Memory B cell (primary cell): ENCODE results near the gene PRSS53.
A peak's percentile ranks its signal among the peaks of the same experiment; 100 is the strongest.

Source experiments
- ATAC-seq: fragments of 150-1000 bp; cut with Tn5 transposase; 2 replicates; pipeline ENCODE4 v1.10.0; 2021; ENCODE audit warnings: low read depth, mild to moderate bottlenecking, moderate library complexity
- DNase-seq, 2 donors: peaks; one replicate each; pipeline ENCODE4 v3.0.0; 2022; ENCODE audit warnings: low spot score in 2 of 2
- H3K27ac Mint-ChIP-seq: one replicate; pipeline ENCODE4 v1.8.0; 2022; ENCODE audit warnings: mild to moderate bottlenecking, moderate library complexity, mixed read lengths
- H3K27me3 Mint-ChIP-seq: one replicate; pipeline ENCODE4 v1.8.0; 2022; ENCODE audit warnings: mixed read lengths
- H3K36me3 Mint-ChIP-seq: one replicate; pipeline ENCODE4 v1.8.0; 2022; ENCODE audit warnings: mild to moderate bottlenecking, mixed read lengths
- H3K4me1 Mint-ChIP-seq: one replicate; pipeline ENCODE4 v1.8.0; 2022; ENCODE audit warnings: mixed read lengths
- H3K4me3 Mint-ChIP-seq: one replicate; pipeline ENCODE4 v1.8.0; 2022; ENCODE audit warnings: mild to moderate bottlenecking, moderate library complexity, mixed read lengths
- H3K9me3 Mint-ChIP-seq: one replicate; pipeline ENCODE4 v1.8.0; 2022; ENCODE audit warnings: mixed read lengths

The PRSS53 gene

DNA sequence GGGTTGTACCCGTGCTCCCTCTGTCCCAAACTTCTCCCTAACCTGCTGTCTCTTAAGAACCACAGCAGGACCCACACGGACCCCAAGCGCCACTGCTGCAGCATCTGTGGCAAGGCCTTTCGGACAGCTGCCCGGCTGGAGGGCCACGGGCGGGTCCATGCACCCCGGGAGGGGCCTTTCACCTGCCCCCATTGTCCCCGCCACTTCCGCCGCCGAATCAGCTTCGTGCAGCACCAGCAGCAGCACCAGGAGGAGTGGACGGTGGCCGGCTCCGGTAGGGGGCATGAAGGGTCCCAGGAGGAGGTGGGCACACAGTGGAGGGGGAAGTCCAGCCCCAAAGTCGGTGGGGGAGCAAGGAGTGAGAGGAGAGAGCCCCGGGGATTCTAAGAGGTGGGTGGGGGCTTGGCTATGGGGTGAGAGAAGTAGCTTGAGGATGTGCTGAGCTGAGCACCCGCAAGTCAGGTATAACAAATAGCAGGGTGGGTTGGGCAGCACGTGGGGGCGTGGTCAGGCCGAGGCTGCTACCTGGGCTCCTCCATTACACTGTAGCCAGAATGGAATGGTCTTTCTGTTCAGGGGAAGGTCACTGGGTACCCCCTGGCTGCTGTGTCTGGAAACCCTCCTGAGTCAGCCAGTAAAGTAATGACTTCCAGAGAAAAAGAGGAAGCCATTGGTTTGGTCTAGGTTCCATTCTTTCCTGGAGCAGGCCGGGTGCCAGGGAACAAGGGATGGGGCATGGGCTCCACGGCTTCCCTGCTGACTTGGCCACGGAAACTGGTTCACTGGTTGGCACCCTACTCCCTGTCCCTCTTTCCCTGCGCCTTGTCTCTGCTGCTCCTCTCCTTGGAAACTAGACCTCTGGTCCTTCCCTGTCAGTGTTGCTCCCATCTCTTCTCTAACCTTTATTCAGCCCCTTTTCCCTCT lies 7.1 kb downstream of the PRSS53 start:
- ATAC-seq (no peak), DNase-seq (no peak)
- Mint-ChIP-seq H3K9me3 (no peaks in the 10 kb centered on the region), H3K4me1 (peaks cover 14% of the 10 kb centered on the region), H3K27ac (peak overlapping the region; percentile 77), H3K4me3 (no peak overlapping the region), H3K36me3 (peaks cover 21% of the 10 kb centered on the region), H3K27me3 (no peaks in the 10 kb centered on the region)

DNA sequence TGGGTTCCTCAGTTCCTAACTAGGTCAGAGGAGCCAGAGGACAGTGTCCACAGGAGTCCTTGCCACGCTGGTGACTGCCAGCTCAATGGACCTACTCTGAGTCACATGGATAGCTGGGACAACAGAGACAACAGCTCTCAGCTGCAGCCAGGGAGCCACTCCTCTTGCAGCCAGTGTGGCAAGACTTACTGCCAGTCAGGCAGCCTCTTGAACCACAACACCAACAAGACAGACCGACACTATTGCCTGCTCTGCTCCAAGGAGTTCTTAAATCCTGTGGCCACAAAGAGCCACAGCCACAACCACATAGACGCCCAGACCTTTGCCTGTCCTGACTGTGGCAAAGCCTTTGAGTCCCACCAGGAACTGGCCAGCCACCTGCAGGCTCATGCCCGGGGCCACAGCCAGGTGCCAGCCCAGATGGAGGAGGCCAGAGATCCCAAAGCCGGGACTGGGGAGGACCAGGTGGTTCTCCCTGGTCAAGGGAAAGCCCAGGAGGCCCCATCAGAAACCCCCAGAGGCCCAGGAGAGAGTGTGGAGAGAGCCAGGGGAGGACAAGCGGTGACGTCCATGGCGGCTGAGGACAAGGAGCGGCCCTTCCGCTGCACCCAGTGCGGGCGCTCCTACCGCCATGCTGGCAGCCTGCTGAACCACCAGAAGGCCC lies 7.9 kb downstream of the PRSS53 start:
- Mint-ChIP-seq H3K4me3 (no peak overlapping the region), H3K27me3 (no peaks in the 10 kb centered on the region), H3K36me3 (peaks cover 18% of the 10 kb centered on the region), H3K4me1 (peaks cover 18% of the 10 kb centered on the region), H3K27ac (no peak overlapping the region), H3K9me3 (no peaks in the 10 kb centered on the region)
- DNase-seq (no peak), ATAC-seq (no peak)

DNA sequence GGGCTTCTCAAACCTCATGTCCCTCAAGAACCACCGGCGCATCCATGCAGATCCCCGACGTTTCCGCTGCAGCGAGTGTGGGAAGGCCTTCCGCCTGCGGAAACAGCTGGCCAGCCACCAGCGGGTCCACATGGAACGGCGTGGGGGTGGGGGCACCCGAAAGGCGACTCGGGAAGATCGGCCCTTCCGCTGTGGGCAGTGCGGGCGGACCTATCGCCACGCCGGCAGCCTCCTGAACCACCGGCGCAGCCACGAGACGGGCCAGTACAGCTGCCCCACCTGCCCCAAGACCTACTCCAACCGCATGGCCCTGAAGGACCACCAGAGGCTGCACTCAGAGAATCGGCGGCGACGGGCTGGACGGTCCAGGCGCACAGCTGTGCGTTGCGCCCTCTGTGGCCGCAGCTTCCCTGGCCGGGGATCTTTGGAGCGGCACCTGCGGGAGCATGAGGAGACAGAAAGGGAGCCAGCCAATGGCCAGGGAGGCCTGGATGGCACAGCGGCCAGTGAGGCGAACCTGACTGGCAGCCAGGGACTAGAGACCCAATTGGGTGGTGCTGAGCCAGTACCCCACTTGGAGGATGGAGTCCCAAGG lies 8.6 kb downstream of the PRSS53 start:
- Mint-ChIP-seq H3K4me1 (peaks cover 18% of the 10 kb centered on the region), H3K4me3 (no peak overlapping the region), H3K9me3 (no peaks in the 10 kb centered on the region), H3K27ac (peak overlapping the region; percentile 47), H3K27me3 (no peaks in the 10 kb centered on the region), H3K36me3 (peaks cover 18% of the 10 kb centered on the region)
- ATAC-seq (no peak), DNase-seq (no peak)

DNA sequence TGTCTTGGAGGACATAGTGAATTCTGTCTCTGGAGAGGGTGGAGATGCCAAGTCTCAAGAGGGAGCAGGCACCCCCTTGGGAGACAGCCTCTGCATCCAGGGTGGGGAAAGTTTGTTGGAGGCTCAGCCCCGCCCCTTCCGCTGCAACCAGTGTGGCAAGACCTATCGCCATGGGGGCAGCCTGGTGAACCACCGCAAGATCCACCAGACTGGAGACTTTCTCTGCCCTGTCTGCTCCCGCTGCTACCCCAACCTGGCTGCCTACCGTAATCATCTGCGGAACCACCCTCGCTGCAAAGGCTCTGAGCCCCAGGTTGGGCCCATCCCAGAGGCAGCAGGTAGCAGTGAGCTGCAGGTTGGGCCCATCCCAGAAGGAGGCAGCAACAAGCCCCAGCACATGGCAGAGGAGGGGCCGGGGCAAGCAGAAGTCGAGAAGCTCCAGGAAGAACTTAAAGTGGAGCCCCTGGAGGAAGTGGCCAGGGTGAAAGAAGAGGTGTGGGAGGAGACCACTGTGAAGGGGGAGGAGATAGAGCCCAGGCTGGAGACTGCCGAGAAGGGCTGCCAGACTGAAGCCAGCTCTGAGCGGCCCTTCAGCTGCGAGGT lies 9.3 kb downstream of the PRSS53 start:
- Mint-ChIP-seq H3K9me3 (no peaks in the 10 kb centered on the region), H3K27ac (no peak overlapping the region), H3K27me3 (no peaks in the 10 kb centered on the region), H3K4me3 (no peak overlapping the region), H3K36me3 (peaks cover 18% of the 10 kb centered on the region), H3K4me1 (peaks cover 24% of the 10 kb centered on the region)
- ATAC-seq (no peak), DNase-seq (no peak)

DNA sequence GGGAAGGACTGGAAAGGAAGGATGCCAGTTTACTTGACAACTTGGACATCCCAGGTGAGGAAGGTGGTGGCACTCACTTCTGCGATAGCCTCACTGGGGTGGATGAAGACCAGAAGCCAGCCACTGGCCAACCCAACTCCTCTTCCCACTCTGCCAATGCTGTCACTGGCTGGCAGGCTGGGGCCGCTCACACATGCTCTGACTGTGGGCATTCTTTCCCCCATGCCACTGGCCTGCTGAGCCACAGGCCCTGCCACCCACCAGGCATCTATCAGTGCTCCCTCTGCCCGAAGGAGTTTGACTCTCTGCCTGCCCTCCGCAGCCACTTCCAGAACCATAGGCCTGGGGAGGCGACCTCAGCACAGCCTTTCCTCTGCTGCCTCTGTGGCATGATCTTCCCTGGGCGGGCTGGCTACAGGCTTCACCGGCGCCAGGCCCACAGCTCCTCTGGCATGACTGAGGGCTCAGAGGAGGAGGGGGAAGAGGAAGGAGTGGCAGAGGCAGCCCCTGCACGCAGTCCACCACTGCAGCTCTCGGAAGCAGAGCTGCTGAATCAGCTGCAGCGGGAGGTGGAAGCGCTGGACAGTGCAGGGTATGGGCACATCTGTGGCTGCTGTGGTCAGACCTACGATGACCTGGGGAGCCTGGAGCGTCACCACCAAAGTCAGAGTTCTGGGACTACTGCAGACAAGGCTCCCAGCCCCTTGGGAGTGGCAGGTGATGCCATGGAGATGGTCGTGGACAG lies 10.0 kb downstream of the PRSS53 start:
- no peak for ATAC-seq
- no peak for DNase-seq
- no peaks in the 10 kb centered on the region for H3K27me3 Mint-ChIP-seq
- H3K27ac Mint-ChIP-seq, result no peak overlapping the region
- no peaks in the 10 kb centered on the region for H3K9me3 Mint-ChIP-seq
- H3K36me3 Mint-ChIP-seq, result peaks cover 18% of the 10 kb centered on the region
- no peak overlapping the region for H3K4me3 Mint-ChIP-seq
- peaks cover 25% of the 10 kb centered on the region for H3K4me1 Mint-ChIP-seq

DNA sequence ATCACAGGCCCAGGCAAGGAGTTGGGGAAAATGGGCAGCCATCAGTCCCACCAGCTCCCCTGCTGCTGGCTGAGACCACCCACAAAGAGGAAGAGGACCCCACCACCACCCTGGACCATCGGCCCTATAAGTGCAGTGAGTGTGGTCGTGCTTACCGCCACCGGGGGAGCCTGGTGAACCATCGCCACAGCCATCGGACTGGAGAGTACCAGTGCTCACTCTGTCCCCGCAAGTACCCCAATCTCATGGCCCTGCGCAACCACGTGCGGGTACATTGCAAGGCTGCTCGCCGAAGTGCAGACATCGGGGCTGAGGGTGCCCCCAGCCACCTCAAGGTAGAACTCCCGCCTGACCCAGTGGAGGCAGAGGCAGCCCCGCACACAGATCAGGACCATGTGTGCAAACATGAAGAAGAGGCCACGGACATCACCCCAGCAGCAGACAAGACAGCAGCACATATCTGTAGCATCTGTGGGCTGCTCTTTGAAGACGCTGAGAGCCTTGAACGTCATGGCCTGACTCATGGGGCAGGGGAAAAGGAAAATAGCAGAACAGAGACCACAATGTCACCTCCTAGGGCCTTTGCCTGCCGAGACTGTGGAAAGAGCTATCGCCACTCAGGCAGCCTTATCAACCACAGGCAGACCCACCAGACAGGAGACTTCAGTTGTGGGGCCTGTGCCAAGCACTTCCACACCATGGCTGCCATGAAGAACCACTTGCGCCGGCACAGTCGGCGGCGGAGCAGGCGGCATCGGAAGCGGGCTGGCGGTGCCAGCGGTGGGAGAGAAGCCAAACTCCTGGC lies 10.9 kb downstream of the PRSS53 start:
- Mint-ChIP-seq H3K9me3 (no peaks in the 10 kb centered on the region), H3K4me1 (peaks cover 27% of the 10 kb centered on the region), H3K4me3 (no peak overlapping the region), H3K36me3 (peaks cover 18% of the 10 kb centered on the region), H3K27ac (no peak overlapping the region), H3K27me3 (no peaks in the 10 kb centered on the region)
- DNase-seq, result no peak
- no peak for ATAC-seq

DNA sequence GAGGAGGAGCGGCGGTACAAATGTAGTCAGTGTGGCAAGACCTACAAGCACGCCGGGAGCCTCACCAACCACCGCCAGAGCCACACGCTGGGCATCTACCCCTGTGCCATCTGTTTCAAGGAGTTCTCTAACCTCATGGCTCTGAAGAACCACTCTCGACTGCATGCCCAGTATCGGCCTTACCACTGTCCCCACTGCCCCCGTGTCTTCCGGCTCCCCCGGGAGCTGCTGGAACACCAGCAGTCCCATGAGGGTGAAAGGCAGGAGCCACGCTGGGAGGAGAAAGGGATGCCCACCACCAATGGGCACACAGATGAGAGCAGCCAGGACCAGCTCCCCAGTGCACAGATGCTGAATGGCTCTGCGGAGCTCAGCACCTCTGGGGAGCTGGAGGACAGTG lies 11.7 kb downstream of the PRSS53 start:
- ATAC-seq (no peak), DNase-seq (no peak)
- no peak overlapping the region for H3K4me3 Mint-ChIP-seq
- peaks cover 31% of the 10 kb centered on the region for H3K4me1 Mint-ChIP-seq
- H3K36me3 Mint-ChIP-seq, result peaks cover 15% of the 10 kb centered on the region
- no peaks in the 10 kb centered on the region for H3K9me3 Mint-ChIP-seq
- H3K27ac Mint-ChIP-seq, result no peak overlapping the region
- H3K27me3 Mint-ChIP-seq, result no peaks in the 10 kb centered on the region

DNA sequence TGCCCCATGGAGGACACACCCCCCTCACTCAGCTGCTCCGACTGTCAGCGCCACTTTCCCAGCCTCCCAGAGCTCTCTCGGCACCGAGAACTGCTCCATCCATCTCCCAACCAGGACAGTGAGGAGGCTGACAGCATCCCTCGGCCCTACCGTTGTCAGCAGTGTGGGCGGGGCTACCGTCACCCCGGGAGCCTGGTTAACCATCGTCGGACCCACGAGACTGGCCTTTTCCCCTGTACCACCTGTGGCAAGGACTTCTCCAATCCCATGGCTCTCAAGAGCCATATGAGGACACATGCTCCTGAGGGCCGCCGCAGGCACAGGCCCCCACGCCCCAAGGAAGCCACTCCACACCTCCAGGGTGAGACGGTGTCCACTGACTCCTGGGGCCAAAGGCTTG lies 12.4 kb downstream of the PRSS53 start:
- peaks cover 15% of the 10 kb centered on the region for H3K36me3 Mint-ChIP-seq
- ATAC-seq (no peak), DNase-seq (no peak)
- peaks cover 32% of the 10 kb centered on the region for H3K4me1 Mint-ChIP-seq
- H3K9me3 Mint-ChIP-seq, result no peaks in the 10 kb centered on the region
- no peaks in the 10 kb centered on the region for H3K27me3 Mint-ChIP-seq
- H3K27ac Mint-ChIP-seq, result no peak overlapping the region
- no peak overlapping the region for H3K4me3 Mint-ChIP-seq

DNA sequence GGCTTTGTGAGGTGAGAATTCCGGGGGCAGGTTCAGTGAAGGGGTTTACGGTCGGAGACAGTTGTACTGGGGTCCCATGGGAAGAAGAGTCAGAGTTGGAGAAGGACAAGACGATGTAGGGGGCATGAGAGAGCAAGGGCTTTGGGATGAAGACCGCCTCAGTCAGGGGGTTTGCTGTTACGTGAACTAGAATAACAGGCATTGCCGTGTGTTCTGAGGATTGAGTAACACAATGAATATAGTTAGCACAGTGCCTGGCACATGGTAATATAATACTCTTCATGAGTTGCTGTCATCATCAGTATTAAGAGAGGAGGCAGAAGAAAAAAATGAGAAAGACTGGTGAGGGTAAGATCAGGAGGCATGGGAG lies 13.9 kb downstream of the PRSS53 start:
- no peaks in the 10 kb centered on the region for H3K27me3 Mint-ChIP-seq
- H3K27ac Mint-ChIP-seq, result peak overlapping the region; percentile 95
- no peaks in the 10 kb centered on the region for H3K9me3 Mint-ChIP-seq
- ATAC-seq (no peak), DNase-seq (no peak)
- H3K36me3 Mint-ChIP-seq, result peaks cover 13% of the 10 kb centered on the region
- peak overlapping the region; percentile 93 for H3K4me3 Mint-ChIP-seq
- H3K4me1 Mint-ChIP-seq, result peaks cover 28% of the 10 kb centered on the region

DNA sequence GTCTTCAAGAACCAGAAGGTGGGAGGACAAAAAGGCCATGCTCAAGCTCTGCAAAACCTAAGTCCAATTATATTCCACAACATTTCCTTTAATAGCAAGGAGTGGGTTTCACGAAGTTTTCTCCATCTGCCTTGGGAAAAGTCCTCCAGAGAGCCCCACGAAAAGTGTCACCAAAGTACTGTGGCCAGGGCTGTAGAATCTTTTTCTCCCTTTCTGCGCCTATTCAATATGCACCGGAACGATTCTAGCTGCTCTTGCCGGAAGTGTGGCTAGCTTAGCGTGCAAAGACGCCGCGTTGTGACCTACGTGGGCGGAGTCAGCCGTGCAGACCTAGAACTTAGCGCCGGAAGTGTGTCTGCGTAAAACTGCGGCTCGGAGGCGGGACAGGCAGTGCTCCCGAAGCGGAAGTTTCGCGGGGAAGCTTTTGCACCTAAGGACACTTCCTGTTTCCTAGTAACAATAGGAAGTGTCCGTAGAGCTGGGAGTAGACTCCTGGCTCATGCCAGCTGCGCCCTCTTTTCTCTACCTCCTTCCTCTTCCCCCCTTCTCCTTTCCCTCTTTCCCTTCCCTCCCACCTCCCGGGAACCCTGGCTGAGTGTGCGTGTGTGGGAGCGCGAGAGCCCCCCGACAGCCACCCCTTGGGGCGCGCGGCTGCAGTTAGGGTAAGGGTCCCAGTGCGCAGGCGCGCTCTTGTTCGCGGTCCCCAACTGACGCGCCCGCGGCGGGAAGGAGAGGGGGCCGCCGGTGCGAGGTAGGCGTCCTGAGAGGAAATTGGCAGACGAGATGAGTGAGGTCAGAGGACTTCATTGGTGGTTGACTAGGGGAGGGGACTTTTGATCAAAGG lies 14.6 kb downstream of the PRSS53 start, which contains the start of the genes ZNF646 and ZNF668:
Gene ZNF646 (plus strand): TSS at position 453 of the 844 bp plus-strand sequence. CDS start 1,903 bp downstream, outside the sequence.
Gene ZNF668 (minus strand): TSS at position 271 of the 844 bp plus-strand sequence. CDS start 9,781 bp downstream, outside the sequence.
- peaks cover 29% of the 10 kb centered on the region for H3K4me1 Mint-ChIP-seq
- peak within 1 kb of the TSS; percentile 95 for H3K4me3 Mint-ChIP-seq
- ATAC-seq (peak; percentile 86), DNase-seq (peak; percentile 86 to 94)
- H3K27me3 Mint-ChIP-seq, result no peaks in the 10 kb centered on the region
- H3K36me3 Mint-ChIP-seq, result peaks cover 14% of the 10 kb centered on the region
- peak within 1 kb of the TSS; percentile 95 for H3K27ac Mint-ChIP-seq
- H3K9me3 Mint-ChIP-seq, result no peaks in the 10 kb centered on the region

DNA sequence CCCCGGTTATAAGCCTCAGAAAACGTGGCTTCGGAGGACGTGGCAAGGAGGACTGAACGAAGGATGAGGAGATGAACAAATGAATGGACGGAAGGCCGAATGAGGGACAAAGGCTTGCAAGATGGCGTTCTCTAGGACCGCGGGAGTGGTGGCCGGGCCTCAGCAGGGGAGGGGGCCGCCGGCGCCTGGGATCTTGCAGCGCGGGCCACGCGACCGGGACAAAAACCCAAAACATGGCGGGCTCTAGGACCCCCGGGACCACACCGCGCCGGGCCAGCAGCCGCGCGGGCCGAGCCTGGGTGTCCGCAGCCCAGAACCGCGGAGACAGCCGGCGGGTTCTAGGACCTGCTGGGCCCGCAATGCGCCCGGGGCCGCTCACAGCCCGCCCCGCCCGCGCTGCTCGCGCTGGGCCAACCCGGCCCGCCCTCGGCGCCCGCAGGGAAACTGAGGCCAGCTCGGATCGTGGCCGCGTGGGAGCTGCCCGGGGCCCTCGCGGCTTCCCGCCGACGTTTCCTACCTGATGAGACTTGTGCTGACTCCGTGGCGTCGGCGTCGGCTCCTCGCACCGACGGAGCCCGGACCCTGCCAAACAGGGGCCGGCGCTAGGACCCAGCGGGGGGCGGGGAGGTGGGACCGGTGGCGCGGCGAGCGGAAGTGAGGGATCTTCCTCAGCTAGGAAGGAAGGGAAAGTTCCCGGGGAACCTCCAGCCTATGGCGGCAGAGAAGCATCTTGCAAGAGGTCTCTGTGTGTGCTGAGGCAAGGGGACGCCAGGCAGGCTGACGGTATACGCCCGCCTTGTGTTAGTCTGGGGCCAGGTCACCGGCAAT lies 15.4 kb downstream of the PRSS53 start:
- peak overlapping the region; percentile 95 for H3K4me3 Mint-ChIP-seq
- peak overlapping the region; percentile 95 for H3K27ac Mint-ChIP-seq
- ATAC-seq, result peak; percentile 55
- H3K27me3 Mint-ChIP-seq, result no peaks in the 10 kb centered on the region
- no peaks in the 10 kb centered on the region for H3K9me3 Mint-ChIP-seq
- peaks cover 32% of the 10 kb centered on the region for H3K4me1 Mint-ChIP-seq
- DNase-seq, result peak; percentile 69 to 82
- peaks cover 9% of the 10 kb centered on the region for H3K36me3 Mint-ChIP-seq
